Heart left ventricle (tissue), 16 donors: Measurements from ENCODE around the gene CTNNB1. TPM values are rescaled to one million over a fixed set of nuclear protein-coding genes. Genes with fewer than 3 reads are reported as not detected.
A peak's percentile ranks its signal among the peaks of the same experiment; 100 is the strongest.

ENCODE experiments used
- ATAC-seq, 4 donors: fragments of 200-7000 bp; cut with Tn5 transposase; one replicate each; pipeline ENCODE4 v1.9.1; 2020 to 2022; ENCODE audit warnings: moderate library complexity in 4 of 4, mild to moderate bottlenecking in 3 of 4, moderate number of reproducible peaks in 1 of 4
- DNase-seq, 5 donors: peaks; one replicate each; pipeline ENCODE4 v3.0.0-alpha.2; 2020
- H3K27ac ChIP-seq, 12 donors: fragments of 200-600 bp; sonication (generic) in 4 of 12; one replicate each; pipeline versions ENCODE4 v1.5.0 to v1.8.0; 2016 to 2022; ENCODE audit warnings: mild to moderate bottlenecking in 2 of 12
- H3K27me3 ChIP-seq, 9 donors: fragments of 200-600 bp; sonication (generic) in 2 of 9; one replicate each; pipeline versions ENCODE4 v1.5.1 to v1.8.0; 2016 to 2022; ENCODE audit warnings: mild to moderate bottlenecking in 3 of 9
- H3K36me3 ChIP-seq, 9 donors: fragments of 200-600 bp; sonication (generic) in 2 of 9; one replicate each; pipeline versions ENCODE4 v1.5.0 to v1.8.0; 2018 to 2022; ENCODE audit warnings: mild to moderate bottlenecking in 2 of 9
- H3K4me1 ChIP-seq, 12 donors: fragments of 200-600 bp; sonication (generic) in 4 of 12; one replicate each; pipeline versions ENCODE4 v1.5.0 to v1.8.0; 2016 to 2022; ENCODE audit warnings: mild to moderate bottlenecking in 3 of 12
- H3K4me3 ChIP-seq, 12 donors: fragments of 200-600 bp; sonication (generic) in 4 of 12; one replicate each; pipeline versions ENCODE4 v1.5.0 to v1.8.0; 2017 to 2022; ENCODE audit warnings: mild to moderate bottlenecking in 9 of 12, moderate library complexity in 4 of 12
- H3K9me3 ChIP-seq, 12 donors: fragments of 200-600 bp; sonication (generic) in 4 of 12; one replicate each; pipeline versions ENCODE4 v1.5.0 to v1.8.0; 2016 to 2022; ENCODE audit warnings: mild to moderate bottlenecking in 1 of 12
- CTCF ChIP-seq, 12 donors: fragments of 200-600 bp; sonication (generic) in 4 of 12; IDR thresholded peaks; one replicate each; pipeline versions ENCODE4 v1.5.0 to v1.8.0; 2018 to 2022; ENCODE audit warnings: antibody characterized with exemption in 12 of 12, mild to moderate bottlenecking in 5 of 12
- POLR2A ChIP-seq, 2 donors: fragments of 450-650 bp; IDR thresholded peaks; one replicate each; pipeline ENCODE4 v1.6.1; 2017; ENCODE audit warnings: antibody characterized with exemption in 2 of 2, mild to moderate bottlenecking in 2 of 2, moderate library complexity in 2 of 2
- WGBS, 4 donors: extraction: QIAGEN DNeasy Blood & Tissue Kit in 2 of 4; methylation state at CpG; one replicate each; pipeline versions ENCODE4 v1.1.5 to v1.1.7; 2013 to 2018; 5-methylcytosine and 5-hydroxymethylcytosine counted together
- intact Hi-C, 10 donors: fragments of 100-400 bp; cut with DNase I; formaldehyde crosslinking; loops; one replicate each; pipeline versions ENCODE4 v1.11.1 to v1.14.2; 2022
- polyA plus RNA-seq, 2 donors: library from polyadenylated mRNA; stranded (reverse); fragments of 200-250 nt; gene quantifications; one replicate each; pipeline ENCODE4 v1.2.3, GENCODE V29; 2013
- total RNA-seq, 9 donors: library from RNA; depleted of rRNA in 2 of 9; stranded (reverse); fragments of >200 nt in 2 of 9; fragmentation: NEBNext Ultra II Directional in 3 of 9; extraction: Animal tissue kit (Norgen Biotek cat#: 25700) in 3 of 9; gene quantifications; one replicate each; pipeline versions ENCODE4 v1.1.0 to v1.2.4, GENCODE V29; 2016 to 2023
- donor health status: ischemic (EF 13 %, LVEDD 7.1; RV severe dilation, severe dysfunction).
- donor health status: healthy with polysubstance abuse.
- donor health status: DM: no; HTN: yes; CAD: no.
- donor health status: DM: no; HTN: no; CAD: no.
- donor health status: ischemic (EF 25% LVEDD 6.9; RV normal size, moderate dysfunction).
- donor health status: ischemic (EF 25% LVEDD 5.7; RV mildly dilated, moderate dysfunction).
- donor health status: healthy.
- donor health status: DM: yes; HTN: yes; CAD: no.
- donor health status: ischemic (EF 35%, LVEDD 5.7; RV mildly dilated, moderate dysfunction).
- donor health status: nonischemic (EF 11% LVEDD 7.7; RV severe dilation, severe dysfunction).
- donor health status: DM: yes; HTN: yes; CAD: no.
- donor health status: PGD.
- donor health status: ischemic (EF 29% LVEDD 5.4; RV normal size, mild dysfunction).
- donor health status: nonischemic (EF 23%, LVEDD 6.1; RV moderate dilation, normal function).

The CTNNB1 gene
- total and polyA plus RNA-seq, 11 donors, result 25.6 to 301 (median 208) TPM

- peak in 1 of 4 donors; percentile 14 for ATAC-seq
- TF ChIP-seq POLR2A (IDR thresholded peaks at IDR 0.05), result no peak
- no peak for TF ChIP-seq CTCF (IDR thresholded peaks at IDR 0.05)
- 28 to 40% (median 37%) methylated on average over 7 of the region's 7 CpGs for WGBS, 4 donors
- no peak overlapping the region for H3K4me3 ChIP-seq
- no peak overlapping the region for H3K27ac ChIP-seq
- H3K36me3 ChIP-seq, result peaks cover 0 to 12% (median 0%) of the 10 kb centered on the region in 9 donors
- H3K9me3 ChIP-seq, result no peaks in the 10 kb centered on the region
- intact Hi-C loops, result loop anchor here in 6 of 10 donors (10.0 kb wide), 4 partner anchors 234 to 494 kb away; no protein-coding TSS in a partner anchor
- peaks cover 0 to 94% (median 69%) of the 10 kb centered on the region in 12 donors for H3K4me1 ChIP-seq
- no peaks in the 10 kb centered on the region for H3K27me3 ChIP-seq
- DNase-seq, result peak in 2 of 5 donors; percentile 28 to 34
Measured at GRCh38 chr3:41208507-41209220, 9.4 kb downstream of the CTNNB1 start.

GRCh38 chr3:41209646-41210045, 10.3 kb downstream of the CTNNB1 start:
- H3K4me3 ChIP-seq, result no peak overlapping the region
- DNase-seq (no peak), ATAC-seq (no peak)
- TF ChIP-seq POLR2A (IDR thresholded peaks at IDR 0.05) (no peak), CTCF (IDR thresholded peaks at IDR 0.05) (no peak)
- 88 to 91% (median 90%) methylated on average over 5 of the region's 5 CpGs for WGBS, 4 donors
- no peaks in the 10 kb centered on the region for H3K27me3 ChIP-seq
- no peaks in the 10 kb centered on the region for H3K9me3 ChIP-seq
- intact Hi-C loops, result loop anchor here in 6 of 10 donors (10.0 kb wide), 5 partner anchors 235 to 675 kb away; no protein-coding TSS in a partner anchor
- H3K27ac ChIP-seq, result no peak overlapping the region
- H3K4me1 ChIP-seq, result peaks cover 5 to 94% (median 69%) of the 10 kb centered on the region in 12 donors
- peaks cover 0 to 12% (median 0%) of the 10 kb centered on the region in 9 donors for H3K36me3 ChIP-seq

- H3K4me3 ChIP-seq, result no peak overlapping the region
- 83 to 91% (median 87%) methylated on average over 5 of the region's 5 CpGs for WGBS, 4 donors
- H3K27ac ChIP-seq, result no peak overlapping the region
- no peaks in the 10 kb centered on the region for H3K27me3 ChIP-seq
- DNase-seq, result no peak
- H3K36me3 ChIP-seq, result peaks cover 0 to 12% (median 0%) of the 10 kb centered on the region in 9 donors
- TF ChIP-seq POLR2A (IDR thresholded peaks at IDR 0.05), result no peak
- TF ChIP-seq CTCF (IDR thresholded peaks at IDR 0.05), result no peak
- no peaks in the 10 kb centered on the region for H3K9me3 ChIP-seq
- intact Hi-C loops, result loop anchor here in 1 of 10 donors (10.0 kb wide), 1 partner anchor 674 kb away; no protein-coding TSS in a partner anchor
- H3K4me1 ChIP-seq, result peaks cover 5 to 93% (median 69%) of the 10 kb centered on the region in 12 donors
- ATAC-seq, result no peak
Measured at GRCh38 chr3:41210966-41211365, 11.7 kb downstream of the CTNNB1 start.

GRCh38 chr3:41212088-41212487, 12.8 kb downstream of the CTNNB1 start:
- WGBS, 4 donors, result 92 to 98% (median 93%) methylated on average over 2 of the region's 2 CpGs
- no peak for TF ChIP-seq CTCF (IDR thresholded peaks at IDR 0.05)
- no peak for TF ChIP-seq POLR2A (IDR thresholded peaks at IDR 0.05)
- ATAC-seq (no peak), DNase-seq (no peak)
- intact Hi-C loops, result loop anchor here in 1 of 10 donors (10.0 kb wide), 1 partner anchor 673 kb away; no protein-coding TSS in a partner anchor
- H3K4me1 ChIP-seq, result peaks cover 7 to 93% (median 66%) of the 10 kb centered on the region in 12 donors
- H3K27ac ChIP-seq, result no peak overlapping the region
- no peak overlapping the region for H3K4me3 ChIP-seq
- no peaks in the 10 kb centered on the region for H3K27me3 ChIP-seq
- H3K36me3 ChIP-seq, result peaks cover 0 to 12% (median 0%) of the 10 kb centered on the region in 9 donors
- no peaks in the 10 kb centered on the region for H3K9me3 ChIP-seq
